ENCODE results near the gene RAD54L2.
"Not testable (repeated sequence)": the region's sequence is repeated elsewhere in the genome, so short reads cannot be mapped to it uniquely, and the experiment has no call there.

Gene RAD54L2

GRCh38 chr3:51538459-51539290, at the start of gene RAD54L2:
Gene RAD54L2, plus strand, starts transcription at chr3:51538719. Its CDS starts 51,702 bp downstream, at chr3:51590421.
- peak; percentile 53 for DNase-seq

- peak; percentile 93 for DNase-seq
Measured at GRCh38 chr3:51498876-51499738, 39.4 kb upstream of the RAD54L2 start.

GRCh38 chr3:51500632-51501131, 37.8 kb upstream of the RAD54L2 start:
- no peak for DNase-seq

- peak; percentile 74 for DNase-seq
Measured at GRCh38 chr3:51501833-51502561, 36.5 kb upstream of the RAD54L2 start.

GRCh38 chr3:51502562-51502910, 36.0 kb upstream of the RAD54L2 start:
- no peak for DNase-seq

- DNase-seq: peak; percentile 52
Measured at GRCh38 chr3:51503007-51503406, 35.5 kb upstream of the RAD54L2 start.

- no peak for DNase-seq
Measured at GRCh38 chr3:51508255-51508654, 30.3 kb upstream of the RAD54L2 start.

- no peak for DNase-seq
Measured at GRCh38 chr3:51510996-51511395, 27.5 kb upstream of the RAD54L2 start.

GRCh38 chr3:51514210-51514609, 24.3 kb upstream of the RAD54L2 start:
- no peak for DNase-seq

GRCh38 chr3:51519848-51520247, 18.7 kb upstream of the RAD54L2 start:
- DNase-seq: no peak

GRCh38 chr3:51520906-51521730, 17.4 kb upstream of the RAD54L2 start:
- DNase-seq: not testable (repeated sequence)

GRCh38 chr3:51522273-51522962, 16.1 kb upstream of the RAD54L2 start:
- DNase-seq: no peak

GRCh38 chr3:51524874-51525273, 13.6 kb upstream of the RAD54L2 start:
- not testable (repeated sequence) for DNase-seq

- no peak for DNase-seq
Measured at GRCh38 chr3:51530485-51530884, 8.0 kb upstream of the RAD54L2 start.

- DNase-seq: no peak
Measured at GRCh38 chr3:51535146-51536019, 3.1 kb upstream of the RAD54L2 start.

GRCh38 chr3:51537631-51538030, 888 bp upstream of the RAD54L2 start:
- DNase-seq: not testable (repeated sequence)

- no peak for DNase-seq
Measured at GRCh38 chr3:51538115-51538458, 432 bp upstream of the RAD54L2 start.

- DNase-seq: peak; percentile 26
Measured at GRCh38 chr3:51539291-51539941, 897 bp downstream of the RAD54L2 start.

- DNase-seq: not testable (repeated sequence)
Measured at GRCh38 chr3:51542596-51542995, 4.1 kb downstream of the RAD54L2 start.

All from KG1 (cell line).